Measurements from ENCODE around the gene EIF2AK3.

- TF ChIP-seq CTCF (IDR thresholded peaks at IDR 0.05) (no peak), POLR2A (IDR thresholded peaks at IDR 0.05; ENCODE audit: low read depth) (no peak)
These were observed 83.7 kb downstream of the EIF2AK3 start for GRCh38 chr2:88543541-88544057.
